Liver (tissue), 3 donors: ENCODE measurements around the gene EFS.

Source experiments
- CTCF ChIP-seq: fragments of 150-350 bp; IDR thresholded peaks from 2 replicates; pipeline ENCODE4 v1.5.1; 2017; ENCODE audit warnings: improper control_type of control experiment, low read depth, low read length; ENCODE audit not compliant: missing input control
- EGR1 ChIP-seq, 2 donors: IDR thresholded peaks; 2 replicates each; pipeline ENCODE4 v1.6.1; 2016 to 2018; ENCODE audit warnings: antibody characterized with exemption in 2 of 2, low read depth in 2 of 2
- GABPA ChIP-seq, 2 donors: IDR thresholded peaks in 1 of 2; conservative IDR thresholded peaks in 1 of 2; 2 replicates each; pipeline ENCODE4 v1.6.1; 2016; ENCODE audit warnings: antibody characterized with exemption in 2 of 2, mild to moderate bottlenecking in 1 of 2, moderate library complexity in 1 of 2
- JUND ChIP-seq, 2 donors: IDR thresholded peaks; 2 replicates each; pipeline ENCODE4 v1.6.1; 2016; ENCODE audit warnings: antibody characterized with exemption in 2 of 2
- MAX ChIP-seq: IDR thresholded peaks from 2 replicates; pipeline ENCODE4 v1.6.1; 2016; ENCODE audit warnings: antibody characterized with exemption
- RAD21 ChIP-seq, 2 donors: IDR thresholded peaks; 2 replicates each; pipeline ENCODE4 v1.6.1; 2016; ENCODE audit warnings: antibody characterized with exemption in 2 of 2, mild to moderate bottlenecking in 2 of 2
- SP1 ChIP-seq: IDR thresholded peaks from 2 replicates; pipeline ENCODE4 v1.6.1; 2018; ENCODE audit warnings: antibody characterized with exemption, mild to moderate bottlenecking
- YY1 ChIP-seq: IDR thresholded peaks from 2 replicates; pipeline ENCODE4 v1.6.1; 2016; ENCODE audit warnings: antibody characterized with exemption, mild to moderate bottlenecking
- ZBTB33 ChIP-seq: IDR thresholded peaks from 2 replicates; pipeline ENCODE4 v1.6.1; 2016; ENCODE audit warnings: antibody characterized with exemption
- donor health status: healthy.
- donor health status: healthy.

GRCh38 chr14:23361763-23362162, 3.2 kb downstream of the EFS start:
- TF ChIP-seq SP1 (no peak), CTCF (no peak), MAX (no peak), YY1 (no peak), RAD21 (IDR thresholded peaks at IDR 0.05) (no peak), ZBTB33 (no peak), JUND (IDR thresholded peaks at IDR 0.05) (no peak), GABPA (IDR thresholded peaks at IDR 0.05 in 1 of 2, conservative IDR thresholded peaks at IDR 0.05 in 1 of 2) (no peak), EGR1 (IDR thresholded peaks at IDR 0.05; ENCODE audit: low read depth in 2 of 2) (no peak)
